HG03571 (cell line): ENCODE data around the gene MVB12A.

Source experiments
- ATAC-seq: cut with Tn5 transposase; IDR thresholded peaks from one replicate; pipeline ENCODE4 v1.9.1; 2021; ENCODE audit not compliant: unreplicated experiment

Gene MVB12A

GRCh38 chr19:17470068-17470841 is 50.4 kb downstream of the MVB12A start, which contains the start of gene SLC27A1:
SLC27A1 (plus strand) TSS chr19:17470524; CDS start chr19:17470541, 17 bp downstream.
- peak; percentile 63 for ATAC-seq

- no peak for ATAC-seq
Observed at GRCh38 chr19:17471410-17472125, 51.7 kb downstream of the MVB12A start.

- ATAC-seq, result no peak
Observed at GRCh38 chr19:17473041-17473440, 53.2 kb downstream of the MVB12A start.
